Frontal cortex (tissue), 4 donors: ENCODE measurements around the gene SPDL1. TPM values are rescaled to one million over a fixed set of nuclear protein-coding genes. Genes with fewer than 3 reads are reported as not detected.

Experiments
- DNase-seq, 2 donors: peaks; one replicate each; pipeline ENCODE4 v3.0.0; 2012; ENCODE audit warnings: low spot score in 2 of 2
- FAIRE-seq: peaks from 2 replicates; lab custom pipeline; 2012; peaks lifted over from hg19 to GRCh38; lab: Jason Lieb, UNC
- total RNA-seq: library from RNA; depleted of rRNA; stranded (reverse); fragments of >200 nt; gene quantifications from one replicate; pipeline ENCODE4 v1.2.3, GENCODE V29; 2014
- donor health status: control.
- donor health status: control.
- donor health status: control.

The SPDL1 gene, protein sequence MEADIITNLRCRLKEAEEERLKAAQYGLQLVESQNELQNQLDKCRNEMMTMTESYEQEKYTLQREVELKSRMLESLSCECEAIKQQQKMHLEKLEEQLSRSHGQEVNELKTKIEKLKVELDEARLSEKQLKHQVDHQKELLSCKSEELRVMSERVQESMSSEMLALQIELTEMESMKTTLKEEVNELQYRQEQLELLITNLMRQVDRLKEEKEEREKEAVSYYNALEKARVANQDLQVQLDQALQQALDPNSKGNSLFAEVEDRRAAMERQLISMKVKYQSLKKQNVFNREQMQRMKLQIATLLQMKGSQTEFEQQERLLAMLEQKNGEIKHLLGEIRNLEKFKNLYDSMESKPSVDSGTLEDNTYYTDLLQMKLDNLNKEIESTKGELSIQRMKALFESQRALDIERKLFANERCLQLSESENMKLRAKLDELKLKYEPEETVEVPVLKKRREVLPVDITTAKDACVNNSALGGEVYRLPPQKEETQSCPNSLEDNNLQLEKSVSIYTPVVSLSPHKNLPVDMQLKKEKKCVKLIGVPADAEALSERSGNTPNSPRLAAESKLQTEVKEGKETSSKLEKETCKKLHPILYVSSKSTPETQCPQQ
- total RNA-seq = 20.8 TPM

DNA sequence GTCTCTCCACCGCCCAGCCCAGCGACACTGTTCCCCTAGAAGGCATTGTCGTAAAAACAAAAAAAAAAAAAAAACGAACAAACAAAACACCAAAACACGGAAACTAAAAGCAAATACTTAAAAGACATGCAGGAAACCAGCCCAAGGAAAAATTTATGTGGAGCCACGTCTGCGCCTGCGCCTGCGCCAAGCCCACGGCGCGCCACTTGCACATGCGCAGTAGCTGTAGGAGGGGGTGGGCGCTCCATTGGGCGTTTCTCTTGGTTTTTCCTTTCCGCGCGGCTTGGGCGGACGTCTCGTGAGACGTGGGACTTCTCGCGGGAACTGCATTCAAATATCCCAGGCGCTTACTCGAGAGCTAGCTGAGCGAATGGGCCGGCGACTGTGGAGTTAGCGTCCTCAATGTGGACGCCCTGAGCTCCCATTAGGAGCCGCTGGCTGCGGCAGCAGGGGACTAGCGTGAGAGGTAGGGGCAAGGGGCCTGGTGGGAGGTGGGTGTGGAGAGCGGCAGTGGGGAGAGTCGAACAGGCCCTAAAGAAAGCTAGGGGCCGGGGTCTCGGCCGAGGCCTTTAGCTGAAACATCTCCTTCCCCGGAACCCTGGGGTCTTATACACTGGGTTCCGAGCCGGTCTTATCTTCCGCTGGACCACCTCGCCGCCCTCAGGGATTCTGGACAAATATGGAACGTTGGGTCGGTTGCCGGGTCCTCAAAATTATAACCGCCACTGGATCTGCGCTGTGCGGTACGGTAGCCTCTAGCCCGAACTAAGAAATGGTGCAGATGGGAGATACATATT, at the start of gene SPDL1:
SPDL1 (plus strand) TSS at position 350 of the 797 bp plus-strand sequence. CDS start 4,644 bp downstream, outside the sequence.
- DNase-seq (peak; percentile 57 to 83), FAIRE-seq (no peak)

DNA sequence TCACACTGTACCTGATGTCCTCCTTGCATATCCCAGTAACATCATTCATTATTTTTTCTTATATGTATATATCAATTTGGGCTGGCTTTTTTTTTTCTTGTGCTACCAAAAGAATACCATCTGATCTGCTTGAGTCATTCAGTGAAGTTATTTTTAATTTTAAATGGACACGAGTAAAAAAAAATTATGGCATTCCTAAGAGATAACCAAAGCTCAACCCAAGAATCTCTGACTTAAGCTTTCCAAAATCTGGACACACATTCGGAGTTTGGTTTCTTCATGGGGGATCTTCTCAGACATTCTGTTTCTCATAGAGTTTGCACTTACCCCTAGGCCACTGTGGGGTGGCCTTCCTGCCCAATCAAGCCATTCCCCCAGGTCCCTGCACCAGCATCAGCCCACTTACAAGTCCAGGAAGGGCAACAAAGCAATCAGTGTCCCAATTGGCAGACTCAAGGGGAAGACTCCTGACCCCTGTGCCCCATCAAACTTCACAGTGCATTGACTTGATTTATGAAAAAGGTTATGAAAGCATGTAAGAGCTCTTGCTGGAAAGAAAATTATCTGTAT, 49.2 kb upstream of the SPDL1 start:
- FAIRE-seq = no peak
- no peak for DNase-seq

DNA sequence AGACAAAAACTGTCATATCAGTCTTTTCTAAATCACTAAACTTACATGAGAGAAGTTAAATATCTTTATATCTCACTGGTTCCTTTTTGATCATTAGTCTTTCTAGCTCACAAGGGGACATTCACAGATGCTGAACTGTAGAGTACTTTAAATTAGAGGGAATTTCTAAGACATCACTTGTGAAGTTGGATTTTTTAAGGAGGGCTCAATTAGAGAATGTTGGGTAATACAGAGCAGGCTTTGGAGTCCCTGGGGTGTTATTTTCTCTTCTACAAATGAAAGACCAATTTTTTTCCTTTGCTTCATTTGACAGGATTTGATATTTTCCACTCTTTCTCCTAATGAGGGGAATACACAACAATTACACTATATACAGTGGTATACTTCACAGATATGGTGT, 48.6 kb upstream of the SPDL1 start:
- DNase-seq (no peak), FAIRE-seq (no peak)

DNA sequence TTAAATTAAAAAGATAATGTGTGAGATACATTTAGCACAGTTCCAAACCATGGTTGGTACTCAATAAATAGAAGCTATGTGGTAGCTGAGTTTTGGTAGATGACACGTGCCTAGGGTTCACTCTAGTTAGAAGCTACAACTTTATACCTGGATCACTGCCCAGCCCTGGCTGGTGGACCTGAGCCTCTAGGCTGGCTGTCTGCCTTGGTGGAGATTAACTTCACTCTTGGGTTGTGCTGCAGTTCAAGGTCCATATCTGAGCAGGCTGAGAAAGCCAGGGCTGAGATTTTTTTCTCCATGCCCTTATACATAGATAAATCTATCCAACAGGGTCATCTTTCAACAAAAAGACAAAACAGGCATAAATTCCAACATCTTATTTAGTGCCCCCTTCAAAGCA, 44.6 kb upstream of the SPDL1 start:
- FAIRE-seq = no peak
- no peak for DNase-seq

DNA sequence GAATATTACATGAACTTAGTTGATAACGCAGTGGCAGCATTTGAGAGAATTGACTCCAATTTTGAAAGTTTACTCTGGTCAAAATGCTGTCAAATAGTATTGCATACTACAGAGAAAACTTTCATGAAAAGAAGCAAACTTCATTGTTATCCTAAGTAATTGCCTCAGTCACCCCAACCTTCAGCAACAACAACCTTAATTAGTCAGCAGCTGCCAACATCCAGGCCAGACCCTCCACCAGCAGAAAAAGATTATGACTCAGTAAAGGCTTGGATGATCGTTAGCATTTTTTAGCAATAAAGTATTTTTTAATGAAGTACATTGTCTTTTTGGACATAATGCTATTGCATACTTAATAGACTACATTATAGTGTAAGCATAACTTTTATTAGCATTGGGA, 40.8 kb upstream of the SPDL1 start:
- FAIRE-seq = no peak

DNA sequence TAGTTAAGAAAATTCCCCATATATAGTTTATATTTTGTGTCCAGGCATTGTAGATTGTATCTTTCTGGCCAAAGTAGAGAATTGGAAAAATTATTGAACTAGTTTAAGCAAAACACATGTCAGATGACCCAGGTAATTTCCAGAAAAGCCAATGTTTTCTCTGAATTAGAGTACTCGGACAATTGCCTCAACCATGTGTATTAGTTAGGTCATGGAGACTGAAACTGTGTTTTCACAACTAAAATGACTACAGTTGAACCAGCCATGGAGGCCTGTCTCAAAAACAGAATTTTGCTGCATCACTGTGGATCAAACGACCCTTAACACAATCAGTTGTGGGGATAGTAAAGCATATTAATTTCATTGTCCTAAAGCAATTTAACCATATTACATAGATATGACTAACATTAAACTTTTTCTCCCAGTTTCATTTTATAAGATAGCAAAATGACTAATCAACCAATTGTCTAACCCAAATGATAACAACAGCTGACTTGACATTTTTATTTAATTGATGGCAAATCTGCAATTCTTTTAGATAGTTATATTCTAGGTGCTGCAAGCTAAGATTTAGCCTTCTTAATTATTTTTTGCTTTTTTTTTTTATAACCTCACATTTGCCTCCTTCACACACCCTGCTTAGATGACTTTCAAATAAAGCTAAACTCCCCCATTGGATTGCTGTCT, 39.2 kb upstream of the SPDL1 start:
- no peak for DNase-seq
- no peak for FAIRE-seq

More for the DNA sequence above, 40.8 kb upstream of the SPDL1 start:
- no peak for DNase-seq

DNA sequence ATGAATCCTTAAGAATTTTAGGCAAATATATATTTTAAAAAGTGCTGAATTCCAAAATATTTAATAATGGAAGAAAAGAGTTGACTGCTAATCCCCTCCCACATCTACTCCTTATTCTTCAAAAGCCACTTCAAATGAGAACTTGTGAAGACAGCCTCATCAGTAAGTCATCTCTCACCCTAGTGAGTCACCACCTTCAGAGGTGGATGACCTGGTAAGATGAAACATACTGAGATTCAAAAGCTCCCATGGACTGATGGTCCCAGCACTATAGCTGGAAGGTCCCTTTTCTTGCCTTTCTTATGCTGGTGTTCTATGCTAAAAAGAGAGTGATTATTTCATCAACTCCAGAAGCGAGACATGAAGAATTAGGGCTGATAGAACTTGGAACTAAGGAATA, 37.8 kb upstream of the SPDL1 start:
- FAIRE-seq = no peak
- DNase-seq = no peak

DNA sequence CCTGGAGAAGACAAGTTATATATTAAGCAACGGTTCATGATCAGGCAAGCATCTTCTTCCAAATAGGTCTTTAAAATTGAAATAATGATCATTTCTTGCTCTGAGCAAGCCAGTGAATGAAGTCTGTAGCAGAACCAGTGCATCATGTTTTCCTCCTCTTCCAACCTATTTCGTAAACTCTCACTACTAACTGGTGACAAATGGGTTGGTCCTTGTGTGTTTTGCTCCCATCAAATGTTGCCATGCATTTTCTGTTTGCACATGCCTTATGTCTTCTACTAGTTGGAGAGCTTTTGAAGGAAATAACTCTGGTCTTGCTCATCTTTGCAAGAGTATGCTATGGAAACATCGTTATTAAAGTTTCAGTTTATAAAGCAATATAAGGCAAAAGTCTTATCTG, 37.2 kb upstream of the SPDL1 start:
- no peak for FAIRE-seq
- DNase-seq = no peak

DNA sequence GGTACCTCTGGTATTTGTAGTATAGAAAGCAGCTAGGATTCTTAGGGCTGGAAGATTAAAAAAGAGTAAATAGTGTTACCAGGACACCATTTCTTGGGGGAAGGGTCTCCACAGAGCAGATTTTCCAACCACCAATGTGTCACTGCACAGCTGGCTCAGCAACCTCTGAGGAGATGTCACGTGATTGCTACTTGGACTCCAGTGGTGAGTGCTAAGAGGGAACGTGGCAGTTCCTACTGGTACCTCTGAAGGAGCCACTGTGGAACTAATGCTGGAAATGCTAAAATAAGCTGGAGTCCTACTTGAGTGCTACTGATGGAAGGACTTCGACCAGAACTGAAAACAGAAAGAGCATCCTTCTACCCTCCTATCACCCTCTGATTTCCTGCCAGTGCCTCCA, 36.1 kb upstream of the SPDL1 start:
- DNase-seq = no peak
- FAIRE-seq = no peak

DNA sequence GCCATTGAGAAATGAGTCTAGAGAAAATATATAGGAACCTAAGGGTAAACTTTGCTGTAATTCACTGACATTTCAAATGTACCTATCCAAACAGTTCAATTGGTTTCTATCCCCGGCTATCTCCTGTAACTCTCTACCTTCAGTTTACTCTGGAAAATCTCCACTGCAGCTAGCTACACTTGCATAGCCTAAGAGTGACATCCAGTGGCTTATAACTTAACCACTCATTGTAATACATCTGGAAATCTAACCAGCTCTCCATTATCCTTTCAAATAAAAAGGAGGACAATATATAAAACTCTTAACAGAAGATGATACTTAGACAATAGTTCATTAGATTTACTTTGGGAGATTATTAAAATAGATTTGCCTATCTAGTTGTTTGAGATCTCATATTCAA, 35.3 kb upstream of the SPDL1 start:
- no peak for FAIRE-seq
- DNase-seq = no peak

DNA sequence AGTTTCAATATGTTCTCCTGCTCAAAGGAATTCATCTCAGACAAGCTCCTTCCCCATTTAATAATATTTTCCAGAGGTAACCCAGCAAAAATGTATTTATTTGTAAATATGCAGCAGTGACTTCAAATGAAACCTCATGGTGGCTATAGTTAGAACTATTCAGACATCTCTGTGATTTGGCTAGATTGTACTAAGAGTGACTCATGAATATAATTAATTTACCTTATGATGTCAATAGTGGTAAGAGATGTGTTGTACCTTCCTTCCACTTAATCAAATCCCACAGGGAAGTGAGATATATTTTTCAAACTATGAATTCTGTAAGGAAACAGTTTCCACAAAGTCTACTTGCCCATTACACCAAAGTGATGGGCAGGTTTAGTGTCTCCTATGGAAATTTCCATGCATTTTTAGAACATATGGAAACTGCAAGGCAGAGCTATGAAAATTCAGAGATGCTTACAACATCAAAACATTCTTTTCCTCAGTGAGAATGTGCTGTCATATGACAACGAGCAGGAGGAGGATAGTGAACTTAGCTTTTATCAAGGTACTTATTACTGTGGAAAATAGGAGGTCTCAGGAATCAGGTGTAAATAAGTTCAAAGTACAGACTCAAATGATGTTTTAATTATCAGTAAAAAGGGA, 34.0 kb upstream of the SPDL1 start:
- FAIRE-seq = no peak

DNA sequence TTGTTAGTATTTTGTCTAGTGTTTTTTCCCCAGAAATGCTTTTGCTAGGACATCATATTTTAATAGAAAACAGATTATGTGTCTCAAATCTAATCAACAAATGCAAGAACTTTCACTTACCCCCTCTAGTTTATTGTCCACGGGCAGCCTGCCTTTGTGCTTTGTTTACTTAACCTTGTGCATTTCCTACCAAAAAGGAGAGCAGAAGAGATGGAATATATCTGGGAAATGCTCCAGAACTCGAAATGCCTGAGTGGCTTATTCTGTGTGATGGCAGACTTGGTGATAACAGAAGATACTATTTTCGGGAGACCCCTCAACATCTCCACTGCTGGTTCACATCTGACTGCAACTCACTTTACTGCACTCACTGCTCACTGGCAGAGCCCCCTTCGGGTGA, 33.3 kb upstream of the SPDL1 start:
- FAIRE-seq = no peak
- no peak for DNase-seq

More for the DNA sequence above, 34.0 kb upstream of the SPDL1 start:
- no peak for DNase-seq

DNA sequence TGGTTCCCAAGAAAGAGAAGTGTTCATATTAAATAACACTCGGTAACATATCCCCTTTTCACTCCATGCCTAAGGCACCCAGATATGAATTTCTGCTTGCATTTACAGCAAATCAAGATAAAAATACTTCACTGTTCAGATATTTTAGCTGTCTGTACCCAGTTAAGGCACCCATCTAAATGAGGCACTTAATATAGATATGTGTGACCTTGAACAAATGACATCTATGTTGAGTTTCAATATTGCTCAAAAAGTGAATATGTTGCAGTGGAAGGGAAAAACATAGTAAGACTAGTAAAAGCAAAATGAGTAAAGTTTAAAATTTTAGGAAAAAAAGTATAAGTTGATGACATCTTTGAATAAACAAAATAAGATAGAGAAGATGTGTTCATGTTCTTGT, 32.4 kb upstream of the SPDL1 start:
- FAIRE-seq (no peak), DNase-seq (no peak)

DNA sequence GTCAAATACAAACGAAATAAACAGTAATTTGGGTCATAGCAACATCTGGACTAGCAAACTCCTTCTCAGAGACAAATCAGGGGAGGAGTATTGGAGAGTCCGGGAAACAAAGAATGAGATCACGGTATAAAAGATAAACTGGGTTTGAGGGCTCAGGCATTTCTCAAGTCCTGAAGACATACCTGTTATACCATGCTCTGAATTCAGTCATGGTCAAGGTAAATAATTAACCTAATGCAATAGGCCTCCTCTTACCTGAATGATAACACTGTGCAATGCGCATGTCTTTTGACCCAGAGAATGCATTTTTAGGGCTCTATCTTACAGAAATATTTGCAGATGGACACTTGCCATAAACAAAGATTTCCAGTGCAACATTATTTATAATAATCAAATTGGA, 31.9 kb upstream of the SPDL1 start:
- FAIRE-seq (no peak), DNase-seq (no peak)

DNA sequence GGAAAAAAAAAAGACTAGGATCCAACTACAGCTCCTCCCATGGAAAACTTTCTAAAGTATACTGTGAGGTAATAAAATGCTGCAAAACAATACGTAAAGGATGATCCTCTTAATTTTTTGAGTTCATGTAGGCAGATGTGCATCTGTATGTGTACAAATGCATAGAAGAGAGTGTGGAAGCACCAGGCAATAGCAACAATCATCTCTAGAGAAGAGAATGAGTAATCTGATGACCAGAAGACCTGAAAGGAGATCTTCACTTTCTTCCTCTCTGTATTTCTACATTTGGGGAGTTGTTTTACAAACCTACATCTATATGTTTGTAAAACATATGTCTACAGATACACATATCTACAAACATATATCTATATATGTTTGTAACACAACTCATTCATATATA, 29.3 kb upstream of the SPDL1 start:
- FAIRE-seq = no peak

DNA sequence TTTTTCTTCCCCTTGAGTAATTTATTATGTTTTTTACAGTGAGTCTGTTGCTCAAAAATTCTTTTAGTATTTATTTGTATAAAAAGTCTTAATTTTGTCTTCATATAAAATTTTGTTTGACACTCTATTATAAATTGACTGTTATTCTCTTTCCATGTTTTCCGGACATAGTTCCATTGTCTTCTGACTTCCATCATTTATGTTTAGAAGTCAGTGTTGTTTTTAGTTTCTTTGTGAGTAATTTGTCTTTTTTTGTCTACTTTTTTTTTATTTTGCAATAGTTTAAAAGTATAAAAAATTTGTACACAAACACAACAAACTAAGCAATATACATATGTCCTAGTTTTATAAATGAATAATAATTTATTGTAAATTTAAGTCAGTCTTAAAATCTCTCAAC, 25.7 kb upstream of the SPDL1 start:
- FAIRE-seq = peak; percentile 86
- DNase-seq = no peak

More for the DNA sequence above, 29.3 kb upstream of the SPDL1 start:
- no peak for DNase-seq

DNA sequence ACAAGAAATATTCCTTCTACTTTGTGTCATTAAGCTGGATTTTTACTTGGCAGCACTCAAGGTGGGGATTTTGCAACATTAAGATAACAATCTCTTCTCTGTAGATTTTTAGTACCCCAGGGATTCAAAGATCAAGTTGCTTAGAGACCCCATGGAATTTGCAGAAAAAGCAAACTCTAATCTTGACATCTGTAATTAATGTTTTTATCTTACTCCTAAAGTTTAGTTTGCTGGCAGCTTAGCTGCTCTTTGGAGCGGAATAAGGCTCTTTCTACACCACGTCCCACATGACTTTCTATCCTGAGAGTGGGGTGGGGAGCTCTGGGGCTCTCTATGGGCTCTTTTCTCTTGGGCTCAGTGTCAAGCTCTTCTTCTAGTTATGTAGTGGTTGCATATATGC, 21.7 kb upstream of the SPDL1 start:
- no peak for FAIRE-seq
- no peak for DNase-seq

DNA sequence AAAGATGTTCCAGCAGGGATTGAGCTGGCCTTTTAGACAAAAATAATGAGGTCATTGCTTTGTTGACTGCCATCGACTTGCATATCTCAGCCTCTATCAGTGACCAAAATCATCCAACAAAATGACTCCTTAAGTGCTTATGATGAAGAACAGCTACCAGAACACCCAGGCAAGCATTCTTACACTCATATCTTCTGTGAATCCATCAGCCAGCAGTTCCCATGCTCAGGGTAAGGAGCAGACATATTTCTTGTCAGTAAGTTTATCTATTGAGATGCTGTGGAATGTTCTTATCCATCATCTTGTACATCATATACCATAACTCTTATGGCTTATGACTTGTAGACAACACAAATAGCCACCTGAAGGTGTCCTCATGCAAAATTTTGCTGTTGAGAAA, 20.2 kb upstream of the SPDL1 start:
- DNase-seq = no peak
- no peak for FAIRE-seq

DNA sequence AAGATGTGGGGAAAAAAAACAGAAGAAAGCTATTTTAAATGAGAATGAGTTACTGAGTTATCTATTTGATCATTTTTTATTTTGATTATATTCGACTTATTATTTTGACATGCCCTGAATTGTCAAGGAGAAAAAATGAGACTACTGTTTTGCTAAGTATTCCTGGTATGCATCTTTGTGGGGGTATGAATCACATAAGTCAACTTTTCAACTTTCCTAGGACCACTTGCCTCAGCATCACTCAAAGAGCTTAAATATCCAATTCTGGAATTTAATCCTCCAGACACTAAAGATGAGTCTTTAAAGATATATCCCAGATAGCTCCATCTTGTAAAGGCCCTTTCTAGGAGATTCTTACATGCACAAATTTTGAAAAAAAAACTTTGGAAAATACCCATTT, 17.4 kb upstream of the SPDL1 start:
- DNase-seq (no peak), FAIRE-seq (no peak)
